ENCODE data around the gene PSMD12. TPM values are rescaled to one million over a fixed set of nuclear protein-coding genes. Genes with fewer than 3 reads are reported as not detected.
"Not testable (repeated sequence)": the region's sequence is repeated elsewhere in the genome, so short reads cannot be mapped to it uniquely, and the experiment has no call there.

PSMD12 gene
- polyA plus RNA-seq, 3 donors: 15.2 to 29.0 (median 18.8) TPM

DNA sequence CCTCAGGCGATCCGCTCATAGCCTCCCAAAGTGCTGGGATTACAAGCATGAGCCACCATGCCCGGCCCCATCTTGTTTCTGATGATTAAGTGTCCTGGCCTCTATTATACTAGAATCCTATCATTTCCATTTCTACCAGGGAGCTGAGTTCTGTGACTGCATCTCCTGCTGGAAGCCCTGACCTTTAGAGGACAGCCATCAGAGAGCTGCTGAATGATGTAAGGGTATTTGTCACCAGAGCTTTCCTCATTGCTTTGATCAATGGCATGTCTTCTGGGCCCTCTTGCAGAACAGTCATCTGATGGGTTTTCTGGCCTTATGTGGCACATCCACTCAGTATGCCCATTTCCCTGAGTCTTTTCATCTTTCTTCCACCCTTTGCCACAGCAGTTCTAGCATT lies 39.9 kb downstream of the PSMD12 start:
- no peak overlapping the region for H3K27ac ChIP-seq (ENCODE audit: low read depth, low read length)
- WGBS, 3 donors: 91 to 98% (median 97%) methylated on average over 3 of the region's 3 CpGs

DNA sequence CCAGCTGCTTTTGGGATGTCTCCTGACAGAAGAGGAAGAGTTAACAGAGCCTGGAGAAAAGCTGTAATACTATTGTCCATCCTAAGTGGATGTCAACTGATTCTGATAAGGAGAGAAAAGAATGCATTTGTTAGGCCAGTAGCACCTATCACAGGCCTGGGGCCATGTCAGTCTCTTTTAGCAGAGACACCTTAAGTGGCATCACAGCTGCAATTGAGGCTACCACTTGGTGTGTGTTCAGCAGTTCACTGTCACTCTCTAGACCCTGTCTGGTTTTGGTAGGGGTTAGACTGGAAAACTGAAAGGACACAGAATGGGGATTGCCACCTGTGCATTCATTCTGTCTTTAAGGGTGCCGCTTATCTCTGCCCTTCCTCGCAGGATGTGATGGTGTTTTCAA lies 42.0 kb downstream of the PSMD12 start:
- no peak overlapping the region for H3K27ac ChIP-seq (ENCODE audit: low read depth, low read length)
- 88 to 98% (median 93%) methylated on average over 2 of the region's 2 CpGs for WGBS, 3 donors

DNA sequence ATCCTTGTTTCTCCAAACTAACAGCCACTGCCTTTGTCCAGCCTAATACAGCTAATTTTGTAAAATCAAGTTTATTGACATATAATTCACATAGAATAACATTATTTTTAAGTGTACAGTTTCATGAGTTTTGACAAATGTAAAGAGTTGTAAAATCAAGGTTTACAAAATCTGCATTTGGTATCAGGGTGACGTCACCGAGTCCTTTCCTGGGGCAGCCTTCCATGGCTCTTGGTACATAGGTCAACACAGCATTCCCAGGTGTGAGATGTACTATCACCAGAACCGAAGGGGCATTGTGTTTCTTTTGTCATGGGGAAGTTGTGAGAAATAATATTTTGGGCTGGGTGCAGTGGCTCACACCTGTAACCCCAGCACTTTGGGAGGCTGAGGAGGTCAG lies 42.9 kb downstream of the PSMD12 start:
- no peak overlapping the region for H3K27ac ChIP-seq (ENCODE audit: low read depth, low read length)
- WGBS, 3 donors: 84 to 91% (median 90%) methylated on average over 3 of the region's 3 CpGs

DNA sequence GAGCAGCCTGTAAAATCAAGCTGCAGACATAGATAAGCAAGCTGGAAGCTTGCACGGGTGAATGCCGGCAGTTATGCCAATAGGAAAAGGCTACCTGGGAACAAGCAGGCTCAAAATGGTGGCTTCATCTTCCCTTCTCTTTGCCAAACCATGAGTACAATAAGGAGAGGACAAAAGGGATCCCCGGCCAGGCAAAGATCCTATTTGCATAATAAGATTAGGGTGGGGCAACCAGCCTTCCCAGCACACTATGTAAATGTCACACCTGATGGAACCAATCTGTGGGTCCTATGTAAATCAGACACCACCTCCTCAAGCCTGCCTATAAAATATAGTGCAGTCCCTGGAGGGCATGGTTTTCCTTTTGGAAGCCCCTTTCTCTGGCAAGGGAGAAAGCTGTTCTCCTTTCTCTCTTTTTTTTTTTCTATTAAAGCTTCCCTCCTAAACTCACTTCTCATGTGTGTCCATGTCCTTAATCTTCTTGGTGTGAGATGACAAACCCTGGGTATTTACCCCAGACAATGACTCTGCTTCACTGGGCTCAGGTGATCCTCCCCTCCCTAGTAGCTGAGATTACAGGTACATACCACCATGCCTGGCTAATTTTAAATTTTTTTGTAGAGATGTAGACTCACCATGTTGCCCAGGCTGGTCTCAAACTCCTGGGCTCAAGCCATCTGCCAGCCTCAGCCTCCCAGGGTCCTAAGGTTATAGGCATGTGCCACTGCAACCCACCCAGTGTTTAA lies 44.2 kb downstream of the PSMD12 start:
- WGBS, 3 donors: 23 to 65% (median 34%) methylated on average over 3 of the region's 3 CpGs

DNA sequence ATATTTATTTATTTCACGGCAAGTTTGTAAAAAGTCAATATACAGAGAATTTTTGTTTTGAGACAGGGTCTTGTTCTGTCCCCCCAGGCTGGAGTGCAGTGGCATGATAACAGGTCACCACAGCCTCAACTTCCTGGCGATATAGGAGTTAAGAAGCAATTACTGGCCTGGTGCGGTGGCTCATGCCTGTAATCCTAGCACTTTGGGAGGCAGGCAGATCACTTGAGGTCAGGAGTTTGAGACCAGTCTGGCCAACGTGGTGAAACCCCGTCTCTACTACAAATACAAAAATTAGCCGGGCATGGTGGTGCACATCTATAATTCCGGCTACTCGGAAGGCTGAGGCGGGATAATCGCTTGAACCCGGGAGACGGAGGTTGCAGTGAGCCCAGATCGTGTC lies 44.9 kb downstream of the PSMD12 start:
- WGBS, 3 donors: 79 to 88% (median 88%) methylated on average over 13 of the region's 13 CpGs
- H3K27ac ChIP-seq (ENCODE audit: low read depth, low read length): not testable (repeated sequence)

More for the DNA sequence above, 44.2 kb downstream of the PSMD12 start:
- no peak overlapping the region for H3K27ac ChIP-seq (ENCODE audit: low read depth, low read length)

DNA sequence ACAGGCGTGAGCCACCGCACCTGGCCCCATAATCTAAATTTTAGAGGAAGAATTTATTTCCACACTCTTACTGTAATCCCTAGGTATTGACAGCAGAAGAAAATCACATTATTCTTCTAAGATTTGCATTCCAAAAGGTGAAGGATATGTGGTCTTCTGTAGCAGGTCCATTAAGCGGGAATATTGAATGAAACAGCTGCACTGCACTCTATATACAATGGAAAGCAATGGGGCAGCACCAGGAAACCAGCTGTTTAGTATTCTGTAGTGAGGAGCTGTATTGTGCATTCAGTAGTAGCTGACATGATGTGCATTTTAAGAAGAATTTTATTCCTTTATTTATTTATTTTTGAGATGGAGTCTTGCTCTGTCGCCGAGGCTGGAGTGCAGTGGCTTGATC lies 49.6 kb downstream of the PSMD12 start:
- WGBS, 3 donors: 90 to 95% (median 94%) methylated on average over 5 of the region's 5 CpGs
- H3K27ac ChIP-seq (ENCODE audit: low read depth, low read length): no peak overlapping the region

DNA sequence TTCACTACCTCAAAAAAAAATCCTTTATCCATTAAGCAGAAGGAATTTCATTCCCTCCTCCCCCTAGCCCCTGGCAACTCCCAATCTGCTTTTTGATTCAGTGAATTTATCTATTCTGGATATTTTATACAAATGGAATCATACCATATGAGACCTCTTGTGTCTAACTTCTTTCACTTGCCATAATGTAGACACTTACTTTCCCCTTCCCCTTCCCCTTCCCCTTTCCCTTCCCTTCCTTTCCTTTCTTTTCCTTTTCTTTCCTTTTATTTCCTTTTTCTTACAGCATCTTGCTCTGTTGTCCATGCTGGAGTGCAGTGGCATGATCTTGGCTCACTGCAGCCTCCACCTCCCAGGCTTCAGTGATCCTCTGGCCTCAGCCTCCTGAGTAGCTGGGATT lies 50.5 kb downstream of the PSMD12 start:
- H3K27ac ChIP-seq (ENCODE audit: low read depth, low read length): no peak overlapping the region

DNA sequence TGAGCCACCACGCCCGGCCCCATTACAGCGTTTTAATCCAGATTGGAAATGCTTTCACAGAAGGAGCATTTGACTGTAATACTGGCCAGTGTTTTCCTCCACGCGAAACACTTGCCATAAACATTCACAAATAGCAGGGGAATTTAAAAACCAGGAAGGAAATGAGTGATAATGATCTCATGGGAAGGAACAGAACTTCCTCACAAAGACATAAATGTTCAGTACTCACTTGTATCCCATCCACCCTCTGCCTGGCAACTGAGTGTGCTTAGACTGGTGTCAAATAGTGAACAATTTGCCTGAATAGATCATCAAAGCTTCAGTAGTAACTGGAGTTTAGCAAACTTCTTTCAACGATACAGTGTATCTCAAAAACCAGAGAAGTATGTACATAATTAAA lies 54.1 kb downstream of the PSMD12 start:
- H3K27ac ChIP-seq (ENCODE audit: low read depth, low read length): no peak overlapping the region
- WGBS, 3 donors: 49 to 74% (median 54%) methylated on average over 6 of the region's 6 CpGs

DNA sequence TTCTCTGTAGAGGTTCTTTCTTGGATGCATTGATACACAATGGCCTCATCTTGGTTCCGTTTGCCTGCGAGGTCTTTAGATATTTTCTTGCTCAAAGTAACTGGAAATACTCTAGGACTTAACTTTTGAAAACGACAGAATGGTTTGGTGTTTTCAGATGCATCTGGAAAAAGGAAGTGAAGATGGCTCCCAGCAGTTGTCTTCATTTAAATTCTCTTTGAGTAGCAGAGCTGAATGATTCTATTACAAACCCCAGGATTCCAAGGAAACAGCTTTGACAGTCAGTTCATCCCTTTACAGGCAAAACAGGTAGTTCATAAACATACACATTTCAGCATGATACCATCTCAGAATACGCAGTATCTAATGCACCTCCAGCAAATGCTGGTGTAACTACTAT lies 54.8 kb downstream of the PSMD12 start:
- 76 to 85% (median 81%) methylated on average over 4 of the region's 4 CpGs for WGBS, 3 donors
- no peak overlapping the region for H3K27ac ChIP-seq (ENCODE audit: low read depth, low read length)

DNA sequence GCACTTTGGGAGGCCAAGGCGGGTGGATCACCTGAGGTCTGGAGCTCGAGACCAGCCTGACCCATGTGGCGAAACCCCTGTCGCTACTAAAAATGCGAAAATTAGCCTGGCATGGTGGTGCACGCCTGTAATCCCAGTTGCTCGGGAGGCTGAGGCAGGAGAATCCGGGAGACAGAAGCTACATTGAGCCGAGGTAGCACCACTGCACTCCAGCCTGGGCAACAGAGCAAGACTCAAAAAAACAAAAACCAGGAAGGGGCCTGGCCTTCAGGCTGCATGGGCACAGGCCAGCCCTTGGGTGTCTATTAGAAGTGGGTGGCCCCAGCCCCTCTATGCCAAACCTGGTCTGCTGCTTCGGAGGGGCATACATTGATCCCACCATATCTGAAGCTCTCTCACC lies 56.0 kb downstream of the PSMD12 start:
- H3K27ac ChIP-seq (ENCODE audit: low read depth, low read length): no peak overlapping the region
- WGBS, 3 donors: 92 to 96% (median 93%) methylated on average over 10 of the region's 10 CpGs

DNA sequence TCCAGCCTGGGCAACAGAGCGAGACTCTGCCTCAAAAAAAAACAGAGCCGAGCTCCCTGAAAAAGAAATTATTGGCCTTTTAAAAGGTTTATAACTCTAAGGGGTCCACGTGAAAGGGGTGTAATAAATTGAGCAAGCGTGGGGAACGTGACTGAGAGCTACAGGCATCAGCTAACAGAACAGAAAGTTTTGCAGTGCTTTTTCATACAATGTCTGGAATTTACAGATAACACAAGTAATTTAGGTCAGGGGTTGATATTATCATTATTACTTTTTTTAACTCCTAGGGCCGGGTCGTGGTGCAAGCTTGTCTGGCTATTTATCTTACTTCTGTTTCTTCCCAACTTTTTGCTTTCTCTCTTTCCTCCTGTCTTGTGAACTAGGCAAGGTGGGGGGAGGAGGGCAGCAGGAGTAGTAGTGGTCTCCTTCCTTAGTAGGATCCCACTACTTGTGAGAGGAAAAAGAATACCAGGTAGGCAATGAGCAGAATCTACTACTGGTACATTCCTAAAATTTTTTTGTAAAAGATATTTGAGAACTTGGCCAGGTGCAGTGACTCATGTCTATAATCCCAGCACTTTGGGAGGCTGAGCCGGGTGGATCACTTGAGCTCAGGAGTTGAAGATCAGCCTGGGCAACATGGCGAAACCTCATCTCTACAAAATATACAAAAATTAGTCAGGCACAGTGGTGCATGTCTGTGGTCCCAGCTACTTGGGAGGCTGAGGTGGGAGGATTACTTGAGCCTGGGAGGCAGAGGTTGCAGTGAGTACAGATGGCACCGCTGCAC lies 60.7 kb downstream of the PSMD12 start:
- not testable (repeated sequence) for H3K27ac ChIP-seq (ENCODE audit: low read depth, low read length)
- WGBS, 3 donors: 63 to 70% (median 69%) methylated on average over 10 of the region's 10 CpGs

DNA sequence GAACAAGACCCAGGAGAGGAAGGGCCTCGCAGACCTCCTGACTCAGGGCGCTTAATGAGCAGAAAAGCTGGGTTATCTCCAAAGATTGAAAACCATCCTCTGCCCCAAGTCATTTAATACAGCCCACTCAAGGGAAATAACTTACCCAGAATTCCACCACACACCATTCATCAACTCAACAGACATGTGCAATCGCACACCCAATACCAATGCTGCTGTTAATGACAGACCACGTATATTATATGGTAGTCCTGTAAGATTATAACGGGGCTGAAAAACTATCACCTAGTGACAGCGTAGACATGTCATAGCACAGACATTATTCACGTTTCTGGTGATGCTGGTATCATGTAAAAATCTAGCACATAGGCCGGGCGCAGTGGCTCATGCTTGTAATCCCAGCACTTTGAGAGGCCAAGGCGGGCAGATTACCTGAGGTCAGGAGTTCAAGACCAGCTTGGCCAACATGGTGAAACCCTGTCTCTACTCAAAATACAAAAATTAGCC lies 68.9 kb downstream of the PSMD12 start:
- H3K27ac ChIP-seq (ENCODE audit: low read depth, low read length): no peak overlapping the region
- 84 to 89% (median 87%) methylated on average over 10 of the region's 10 CpGs for WGBS, 3 donors

DNA sequence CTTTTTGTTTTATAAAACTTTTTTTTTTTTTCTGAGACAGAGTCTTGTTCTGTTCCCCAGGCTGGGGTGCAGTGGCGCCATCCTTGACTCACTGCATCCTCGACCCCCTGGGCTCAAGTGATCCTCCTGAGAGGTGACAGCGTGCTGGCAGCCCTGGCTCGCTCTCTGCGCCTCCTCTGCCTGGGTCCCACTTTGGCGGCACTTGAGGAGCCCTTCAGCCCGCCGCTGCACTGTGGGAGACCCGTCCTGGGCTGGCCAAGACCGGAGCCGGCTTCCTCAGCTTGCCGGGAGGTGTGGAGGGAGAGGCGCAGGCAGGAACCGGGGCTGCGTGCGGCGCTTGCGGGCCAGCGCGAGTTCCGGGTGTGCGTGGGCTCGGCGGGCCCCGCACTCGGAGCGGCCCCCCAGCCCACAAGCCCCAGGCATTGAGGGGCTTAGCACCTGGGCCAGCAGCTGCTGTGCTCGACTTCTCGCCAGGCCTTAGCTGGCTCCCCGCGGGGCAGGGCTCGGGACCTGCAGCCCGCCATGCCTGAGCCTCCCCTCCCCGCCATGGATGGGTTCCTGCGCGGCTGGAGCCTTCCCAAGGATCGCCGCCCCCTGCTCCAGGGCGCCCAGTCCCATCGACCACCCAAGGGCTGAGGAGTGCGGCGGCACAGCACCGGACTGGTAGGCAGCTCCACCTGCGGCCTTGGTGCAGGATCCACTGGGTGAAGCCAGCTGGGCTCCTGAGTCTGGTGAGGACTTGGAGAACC lies 71.8 kb downstream of the PSMD12 start:
- 94 to 97% (median 95%) methylated on average over 38 to 44 of the region's 44 CpGs for WGBS, 3 donors
- H3K27ac ChIP-seq (ENCODE audit: low read depth, low read length): no peak overlapping the region

DNA sequence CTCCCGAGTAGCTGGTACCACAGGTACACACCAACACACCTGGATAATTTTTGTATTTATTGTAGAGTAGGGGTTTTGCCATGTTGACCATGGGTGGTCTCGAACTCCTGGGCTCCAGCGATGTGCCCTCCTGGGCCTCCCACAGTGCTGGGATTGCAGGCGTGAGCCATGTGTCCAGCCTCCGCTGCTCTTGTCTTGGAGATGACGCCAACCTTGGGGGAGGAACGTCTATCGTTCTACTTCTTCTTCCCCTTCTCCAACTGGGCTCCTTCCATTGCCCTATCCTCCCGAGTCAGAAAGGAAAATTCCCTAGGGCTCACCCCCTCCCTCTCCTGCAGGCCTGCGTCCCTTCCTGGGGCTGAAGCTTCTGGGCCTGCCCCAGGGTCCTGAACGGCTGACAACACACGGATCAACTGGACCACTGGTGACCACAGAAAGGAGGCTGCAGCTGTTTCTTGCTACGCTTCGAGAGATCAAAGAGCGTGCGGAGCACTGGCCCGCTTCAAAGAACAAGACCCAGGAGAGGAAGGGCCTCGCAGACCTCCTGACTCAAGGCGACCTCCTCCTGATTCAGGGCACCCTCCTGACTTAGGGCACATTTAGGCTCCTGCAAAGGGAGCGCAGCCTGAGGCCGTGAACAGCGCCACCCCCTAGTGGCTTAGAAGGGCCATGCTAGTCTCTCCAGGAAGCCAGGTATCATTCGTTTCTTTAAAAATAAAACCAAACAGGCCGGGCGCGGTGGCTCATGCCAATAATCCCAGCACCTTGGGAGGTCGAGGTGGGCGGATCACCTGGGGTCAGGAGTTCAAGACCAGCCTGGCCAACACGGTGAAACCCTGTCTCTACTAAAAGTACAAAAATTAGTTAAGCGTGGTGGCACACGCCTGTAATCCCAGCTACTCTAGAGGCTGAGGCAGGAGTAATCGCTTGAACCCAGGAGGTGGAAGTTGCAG lies 72.8 kb downstream of the PSMD12 start:
- WGBS, 3 donors: 45 to 57% (median 47%) methylated on average over 32 of the region's 32 CpGs
- no peak overlapping the region for H3K27ac ChIP-seq (ENCODE audit: low read depth, low read length)

DNA sequence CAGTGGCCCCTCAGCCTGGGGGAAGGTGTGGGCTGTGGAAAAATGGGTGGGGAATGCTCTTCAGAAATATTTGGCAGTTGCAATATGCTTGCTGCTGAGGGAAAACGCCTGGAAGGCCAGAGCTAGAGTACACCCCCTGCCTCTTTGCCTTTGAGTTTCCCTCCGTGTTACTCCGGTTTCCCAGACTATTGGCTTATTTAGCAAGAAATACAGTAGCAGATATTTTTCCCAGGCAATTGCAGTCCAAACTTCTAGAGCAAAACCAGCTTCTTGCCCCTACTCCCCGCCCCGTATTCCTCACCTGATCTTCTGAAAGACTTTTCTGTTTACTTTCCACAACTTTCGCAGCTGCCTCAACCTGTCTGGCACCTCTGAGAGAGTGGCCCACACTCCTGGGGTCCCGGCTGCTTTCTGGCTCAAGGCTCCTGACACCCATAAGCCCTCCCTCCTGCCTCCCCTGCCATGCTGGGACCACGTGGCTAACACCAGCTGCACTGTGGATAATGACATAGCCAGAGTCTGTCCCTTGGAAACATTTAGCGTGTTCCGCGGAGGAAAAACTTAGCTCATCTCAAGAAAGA lies 75.6 kb downstream of the PSMD12 start:
- H3K27ac ChIP-seq (ENCODE audit: low read depth, low read length): no peak overlapping the region
- whole genome bisulfite sequencing, 3 donors: 64 to 73% (median 71%) methylated on average over 11 of the region's 11 CpGs

DNA sequence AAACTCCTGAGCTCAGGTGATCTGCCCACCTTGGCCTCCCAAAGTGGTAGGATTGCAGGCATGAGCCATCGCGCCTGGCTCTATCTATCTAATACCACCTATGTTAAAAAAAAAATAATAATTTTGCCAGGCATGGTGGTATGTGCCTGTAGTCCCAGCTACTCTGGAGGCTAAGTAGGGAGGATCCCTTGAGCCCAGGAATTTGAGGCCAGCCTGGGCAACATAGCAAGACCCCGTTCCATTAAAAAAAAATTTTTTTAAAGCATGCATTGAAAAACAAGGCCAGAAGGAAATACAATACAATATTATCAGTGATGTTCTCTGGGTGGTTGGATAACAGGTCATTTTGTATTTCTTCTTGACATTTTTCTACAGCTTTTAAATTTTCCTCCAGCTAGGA lies 76.1 kb downstream of the PSMD12 start:
- no peak overlapping the region for H3K27ac ChIP-seq (ENCODE audit: low read depth, low read length)
- whole genome bisulfite sequencing, 3 donors: 82 to 90% (median 87%) methylated on average over 3 of the region's 3 CpGs

DNA sequence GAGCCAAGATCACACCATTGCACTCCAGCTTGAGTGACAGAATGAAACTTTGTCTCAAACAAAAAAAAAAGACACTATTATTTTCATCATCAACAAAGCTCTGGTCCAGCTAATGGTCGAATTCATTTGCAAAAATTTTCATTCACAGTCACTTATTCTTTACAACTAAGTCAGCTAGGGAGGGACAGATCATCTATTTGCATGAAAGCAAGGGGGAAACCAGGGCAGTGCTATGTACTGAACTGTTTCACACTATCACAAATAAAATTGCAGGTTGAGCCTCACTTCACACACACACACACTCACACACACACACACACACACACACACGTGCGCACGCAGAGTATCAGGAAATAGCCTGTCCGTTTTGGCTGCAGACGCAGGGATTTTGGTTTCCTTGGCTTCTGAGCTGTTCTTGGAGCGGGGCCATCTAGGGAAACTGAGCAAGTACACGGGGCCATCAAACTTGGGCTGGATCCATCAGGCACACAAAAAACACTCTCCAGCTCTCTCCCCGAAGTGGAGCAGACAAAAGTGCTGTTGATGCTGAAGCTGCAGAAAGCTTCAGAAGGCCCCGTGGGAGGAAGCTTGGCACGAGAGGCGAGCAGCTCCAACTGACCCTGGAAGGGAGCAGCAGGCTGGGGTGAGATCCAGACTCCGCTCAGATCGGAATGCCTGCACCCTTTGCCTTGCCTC lies 77.0 kb downstream of the PSMD12 start:
- H3K27ac ChIP-seq (ENCODE audit: low read depth, low read length): no peak overlapping the region
- WGBS, 3 donors: 9 to 34% (median 11%) methylated on average over 14 of the region's 14 CpGs
